Islet of Langerhans (tissue), 1 donor: ENCODE measurements around the gene ZGRF1.
"Not testable (repeated sequence)": the region's sequence is repeated elsewhere in the genome, so short reads cannot be mapped to it uniquely, and the experiment has no call there.

Experiments used
- FAIRE-seq: peaks from one replicate; lab custom pipeline; 2011; peaks lifted over from hg19 to GRCh38; lab: Jason Lieb, UNC

Gene ZGRF1

GRCh38 chr4:112516471-112517066 is 120.1 kb downstream of the ZGRF1 start:
- no peak for FAIRE-seq

- no peak for FAIRE-seq
Measured at GRCh38 chr4:112516066-112516470, 120.6 kb downstream of the ZGRF1 start, which contains the start of gene NEUROG2. TSS of gene NEUROG2 (minus strand) at chr4:112516180. CDS start at chr4:112515475, 705 bp downstream.

- no peak for FAIRE-seq
Measured at GRCh38 chr4:112515198-112516065, 121.3 kb downstream of the ZGRF1 start.

- no peak for FAIRE-seq
Measured at GRCh38 chr4:112514647-112515197, 122.0 kb downstream of the ZGRF1 start.

- no peak for FAIRE-seq
Measured at GRCh38 chr4:112513971-112514646, 122.6 kb downstream of the ZGRF1 start.

GRCh38 chr4:112511803-112512118 is 124.9 kb downstream of the ZGRF1 start:
- no peak for FAIRE-seq

- FAIRE-seq, result no peak
Measured at GRCh38 chr4:112511093-112511802, 125.5 kb downstream of the ZGRF1 start.

- no peak for FAIRE-seq
Measured at GRCh38 chr4:112510291-112511092, 126.2 kb downstream of the ZGRF1 start.

GRCh38 chr4:112509243-112510141 is 127.2 kb downstream of the ZGRF1 start:
- FAIRE-seq, result no peak

GRCh38 chr4:112508356-112508755 is 128.4 kb downstream of the ZGRF1 start:
- no peak for FAIRE-seq

- FAIRE-seq, result no peak
Measured at GRCh38 chr4:112504807-112505206, 131.9 kb downstream of the ZGRF1 start.

- no peak for FAIRE-seq
Measured at GRCh38 chr4:112502871-112503270, 133.8 kb downstream of the ZGRF1 start.

- no peak for FAIRE-seq
Measured at GRCh38 chr4:112492321-112492720, 144.4 kb downstream of the ZGRF1 start.

GRCh38 chr4:112490808-112491207 is 145.9 kb downstream of the ZGRF1 start:
- not testable (repeated sequence) for FAIRE-seq
